HepG2 (cell line): ENCODE results near the gene SEMA4A. TPM values are rescaled to one million over a fixed set of nuclear protein-coding genes. Genes with fewer than 3 reads are reported as not detected.
A peak's percentile ranks its signal among the peaks of the same experiment; 100 is the strongest.

Experiments
- AGO1 ChIP-seq: fragments of 200-400 bp; formaldehyde crosslinking; IDR thresholded peaks from 2 replicates; pipeline ENCODE4 v1.6.1; 2017; ENCODE audit warnings: mild to moderate bottlenecking, low read depth, low read length, moderate library complexity; ENCODE audit not compliant: poor library complexity, severe bottlenecking
- FOSL2 ChIP-seq: sonication (generic); formaldehyde crosslinking; IDR thresholded peaks from 2 replicates; pipeline ENCODE4 v1.4.0; 2020; ENCODE audit warnings: missing genetic modification reagents
- MAF1 ChIP-seq: sonication (generic); formaldehyde crosslinking; IDR thresholded peaks from 2 replicates; pipeline ENCODE4 v1.5.0; 2020; ENCODE audit warnings: missing genetic modification reagents, borderline replicate concordance
- NFATC3 ChIP-seq: sonication (generic); formaldehyde crosslinking; IDR thresholded peaks from 2 replicates; pipeline ENCODE4 v1.5.1; 2020; ENCODE audit warnings: mild to moderate bottlenecking, missing genetic modification reagents
- RXRB ChIP-seq: IDR thresholded peaks from 2 replicates; pipeline ENCODE4 v1.6.1; 2016; ENCODE audit warnings: borderline replicate concordance, missing genetic modification reagents, missing compliant biosample characterization
- SIX1 ChIP-seq: sonication (generic); formaldehyde crosslinking; IDR thresholded peaks from 2 replicates; pipeline ENCODE4 v1.4.0; 2020; ENCODE audit warnings: missing genetic modification reagents, borderline replicate concordance
- polyA plus RNA-seq, 8 experiments: library from polyadenylated mRNA; depleted of rRNA in 3 of 8; stranded (reverse) in 7 of 8; unstranded in 1 of 8; fragments of >200 nt; fragmentation: Illumina TruSeq in 4 of 8; extraction: Trizol in 4 of 8; gene quantifications; 2 replicates each; pipeline versions ENCODE4 v1.2.1 to v1.2.3, GENCODE V29; 2011 to 2016; ENCODE audit warnings: low read depth in 4 of 8, missing spikeins in 1 of 8, mixed read lengths in 1 of 8; ENCODE audit not compliant: insufficient read depth in 1 of 8
- total RNA-seq, 5 experiments: library from RNA; depleted of rRNA; stranded (reverse); fragments of >200 nt; fragmentation: Illumina TruSeq; extraction: Trizol; gene quantifications; 2 replicates each; pipeline ENCODE4 v1.2.3, GENCODE V29; 2016; ENCODE audit warnings: low read depth in 1 of 5
- TF ChIP-seq, protein P1 (sequence below): sonication (generic); formaldehyde crosslinking; IDR thresholded peaks from 2 replicates; pipeline ENCODE4 v1.9.0; 2022; ENCODE audit warnings: missing genetic modification reagents, mild to moderate bottlenecking, borderline replicate concordance
- TF ChIP-seq, protein P2 (sequence below): sonication (generic); formaldehyde crosslinking; IDR thresholded peaks from 2 replicates; pipeline ENCODE4 v1.8.0; 2022; ENCODE audit warnings: mild to moderate bottlenecking, missing genetic modification reagents, moderate library complexity
- TF ChIP-seq, protein P3 (sequence below): sonication (generic); formaldehyde crosslinking; IDR thresholded peaks from 2 replicates; pipeline ENCODE4 v1.4.0; 2020; ENCODE audit warnings: missing genetic modification reagents

The SEMA4A gene
- total and polyA plus RNA-seq, 2 of the 13 experiments (the other 11 are each of a cell fraction or from before 2014, with no cell fraction given) = 0.09 to 0.20 TPM

- TF ChIP-seq, protein P1, sequence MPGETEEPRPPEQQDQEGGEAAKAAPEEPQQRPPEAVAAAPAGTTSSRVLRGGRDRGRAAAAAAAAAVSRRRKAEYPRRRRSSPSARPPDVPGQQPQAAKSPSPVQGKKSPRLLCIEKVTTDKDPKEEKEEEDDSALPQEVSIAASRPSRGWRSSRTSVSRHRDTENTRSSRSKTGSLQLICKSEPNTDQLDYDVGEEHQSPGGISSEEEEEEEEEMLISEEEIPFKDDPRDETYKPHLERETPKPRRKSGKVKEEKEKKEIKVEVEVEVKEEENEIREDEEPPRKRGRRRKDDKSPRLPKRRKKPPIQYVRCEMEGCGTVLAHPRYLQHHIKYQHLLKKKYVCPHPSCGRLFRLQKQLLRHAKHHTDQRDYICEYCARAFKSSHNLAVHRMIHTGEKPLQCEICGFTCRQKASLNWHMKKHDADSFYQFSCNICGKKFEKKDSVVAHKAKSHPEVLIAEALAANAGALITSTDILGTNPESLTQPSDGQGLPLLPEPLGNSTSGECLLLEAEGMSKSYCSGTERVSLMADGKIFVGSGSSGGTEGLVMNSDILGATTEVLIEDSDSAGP = peak; percentile 14; the same call in 1 of the 2 replicates
- TF ChIP-seq AGO1 (peak; percentile 52), NFATC3 (no peak), MAF1 (CRISPR knock-in tag) (no peak), SIX1 (CRISPR knock-in tag) (no peak), FOSL2 (CRISPR knock-in tag) (peak; percentile 17; the same call in 1 of the 2 replicates), RXRB (CRISPR knock-in tag) (no peak)
- TF ChIP-seq, protein P2, sequence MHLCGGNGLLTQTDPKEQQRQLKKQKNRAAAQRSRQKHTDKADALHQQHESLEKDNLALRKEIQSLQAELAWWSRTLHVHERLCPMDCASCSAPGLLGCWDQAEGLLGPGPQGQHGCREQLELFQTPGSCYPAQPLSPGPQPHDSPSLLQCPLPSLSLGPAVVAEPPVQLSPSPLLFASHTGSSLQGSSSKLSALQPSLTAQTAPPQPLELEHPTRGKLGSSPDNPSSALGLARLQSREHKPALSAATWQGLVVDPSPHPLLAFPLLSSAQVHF = no peak
- TF ChIP-seq, protein P3, sequence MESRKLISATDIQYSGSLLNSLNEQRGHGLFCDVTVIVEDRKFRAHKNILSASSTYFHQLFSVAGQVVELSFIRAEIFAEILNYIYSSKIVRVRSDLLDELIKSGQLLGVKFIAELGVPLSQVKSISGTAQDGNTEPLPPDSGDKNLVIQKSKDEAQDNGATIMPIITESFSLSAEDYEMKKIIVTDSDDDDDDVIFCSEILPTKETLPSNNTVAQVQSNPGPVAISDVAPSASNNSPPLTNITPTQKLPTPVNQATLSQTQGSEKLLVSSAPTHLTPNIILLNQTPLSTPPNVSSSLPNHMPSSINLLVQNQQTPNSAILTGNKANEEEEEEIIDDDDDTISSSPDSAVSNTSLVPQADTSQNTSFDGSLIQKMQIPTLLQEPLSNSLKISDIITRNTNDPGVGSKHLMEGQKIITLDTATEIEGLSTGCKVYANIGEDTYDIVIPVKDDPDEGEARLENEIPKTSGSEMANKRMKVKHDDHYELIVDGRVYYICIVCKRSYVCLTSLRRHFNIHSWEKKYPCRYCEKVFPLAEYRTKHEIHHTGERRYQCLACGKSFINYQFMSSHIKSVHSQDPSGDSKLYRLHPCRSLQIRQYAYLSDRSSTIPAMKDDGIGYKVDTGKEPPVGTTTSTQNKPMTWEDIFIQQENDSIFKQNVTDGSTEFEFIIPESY (CRISPR knock-in tag) = peak; percentile 74; the same call in 1 of the 2 replicates
- TF ChIP-seq, all 625 proteins: peak for 9
Measured at GRCh38 chr1:156126043-156126629, 27.2 kb upstream of the SEMA4A start (continued).
